HG03565 (cell line): ENCODE results near the gene GPC3.

Source experiments
- ATAC-seq: cut with Tn5 transposase; IDR thresholded peaks from one replicate; pipeline ENCODE4 v1.9.1; 2021; ENCODE audit warnings: mild to moderate bottlenecking, moderate library complexity; ENCODE audit not compliant: unreplicated experiment

The GPC3 gene

DNA sequence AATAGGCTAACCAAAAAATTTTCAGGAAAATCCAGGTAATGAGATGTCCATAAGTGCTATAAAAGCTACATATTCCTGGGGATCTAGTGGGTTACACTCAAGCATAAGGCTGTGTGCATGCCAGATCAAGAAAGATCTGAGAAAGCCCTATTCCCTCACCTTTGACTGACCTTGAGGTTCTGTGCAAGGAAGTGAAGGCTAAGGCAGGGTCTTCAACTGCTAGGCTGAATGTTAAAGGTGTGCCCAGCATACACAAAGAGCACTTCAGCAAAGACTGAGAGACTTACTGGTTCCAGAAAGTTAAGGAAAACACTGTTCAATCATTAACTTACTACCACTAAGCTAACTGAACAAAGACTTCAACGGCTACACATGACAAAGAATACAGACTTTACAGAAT lies 269.7 kb downstream of the GPC3 start:
- no peak for ATAC-seq

DNA sequence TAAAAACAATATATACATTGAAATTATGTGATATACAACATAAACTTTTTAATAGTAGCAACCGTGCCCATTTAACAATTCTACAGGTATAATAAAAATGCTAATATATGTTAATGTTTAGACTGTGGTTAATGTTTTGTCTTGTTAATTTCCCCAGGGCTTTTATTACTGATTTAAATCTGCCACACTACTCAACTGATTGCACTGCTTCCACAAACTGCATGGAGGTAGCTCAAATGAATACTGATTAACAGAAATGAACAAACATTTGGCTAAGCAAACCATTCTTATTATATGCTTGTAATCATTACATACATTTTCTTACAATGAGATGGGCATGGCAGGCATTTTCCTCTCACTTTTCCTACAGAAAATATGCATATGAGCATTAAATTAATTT lies 275.9 kb downstream of the GPC3 start:
- no peak for ATAC-seq

DNA sequence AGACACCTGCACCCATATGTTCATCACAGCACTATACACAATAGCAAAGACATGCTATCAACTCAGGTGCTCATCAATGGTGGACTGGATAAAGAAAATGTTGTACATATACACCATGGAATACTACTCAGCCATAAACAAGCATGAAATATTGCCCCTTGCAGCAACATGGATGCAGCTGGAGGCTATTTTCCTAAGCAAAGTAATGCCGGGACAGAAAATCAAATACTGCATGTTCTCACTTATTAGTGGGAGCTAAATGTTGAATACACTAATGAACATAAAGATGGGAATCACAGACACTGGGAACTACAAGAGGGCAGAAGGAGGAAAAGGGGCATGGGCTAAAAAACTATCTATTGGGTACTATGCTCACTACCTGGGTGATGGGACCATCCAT lies 278.5 kb downstream of the GPC3 start:
- ATAC-seq = no peak

DNA sequence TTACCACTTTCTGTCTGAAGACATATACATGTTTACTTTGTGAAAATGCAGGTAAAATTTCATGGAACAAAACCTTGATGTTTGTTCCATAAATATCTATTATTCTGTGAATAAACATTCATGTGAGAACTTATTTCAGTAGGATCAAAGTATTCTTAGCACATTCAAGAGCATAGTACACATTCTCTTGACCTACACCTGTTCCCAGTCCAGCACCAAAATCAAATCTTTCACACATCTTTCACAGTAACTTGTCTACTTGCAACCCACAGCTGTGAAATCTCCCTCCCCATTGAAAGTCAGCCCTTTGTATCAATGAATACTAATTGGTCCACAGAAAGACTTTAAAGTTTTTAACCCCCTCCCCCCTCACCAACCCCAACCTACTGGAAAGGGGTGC lies 283.2 kb downstream of the GPC3 start:
- ATAC-seq = no peak

DNA sequence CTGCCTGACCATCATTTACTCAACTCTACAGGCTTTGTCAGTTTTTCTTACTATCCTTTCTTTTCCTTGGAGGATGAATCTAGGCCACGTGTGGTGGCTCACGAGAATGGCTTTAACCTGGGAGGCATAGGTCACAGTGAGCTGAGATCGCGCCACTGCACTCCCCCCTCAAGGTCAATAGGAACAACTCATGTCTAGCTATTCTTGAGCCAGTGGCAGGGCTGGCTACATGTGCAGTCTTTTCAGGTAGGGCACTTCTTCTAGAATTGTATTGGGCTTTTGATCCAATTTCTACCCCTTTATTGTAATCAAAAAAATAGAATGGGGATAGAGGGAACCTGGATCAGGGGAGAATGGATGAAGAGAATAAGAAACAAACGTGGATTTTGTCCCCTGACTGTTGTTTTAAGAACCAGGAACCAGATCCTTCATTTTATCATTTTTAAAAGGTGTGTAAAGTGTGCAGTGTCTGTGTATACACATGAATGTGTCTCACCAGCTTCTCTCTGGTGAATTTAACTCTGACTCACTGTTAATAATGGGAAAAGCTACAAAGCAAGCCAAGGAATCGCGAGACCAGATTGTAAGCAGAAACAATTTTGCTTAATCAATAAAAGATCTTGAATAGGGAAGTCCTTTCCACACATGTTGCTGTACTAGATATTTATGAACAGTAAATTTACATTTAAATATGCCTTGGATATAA lies 286.2 kb downstream of the GPC3 start:
- ATAC-seq = no peak

DNA sequence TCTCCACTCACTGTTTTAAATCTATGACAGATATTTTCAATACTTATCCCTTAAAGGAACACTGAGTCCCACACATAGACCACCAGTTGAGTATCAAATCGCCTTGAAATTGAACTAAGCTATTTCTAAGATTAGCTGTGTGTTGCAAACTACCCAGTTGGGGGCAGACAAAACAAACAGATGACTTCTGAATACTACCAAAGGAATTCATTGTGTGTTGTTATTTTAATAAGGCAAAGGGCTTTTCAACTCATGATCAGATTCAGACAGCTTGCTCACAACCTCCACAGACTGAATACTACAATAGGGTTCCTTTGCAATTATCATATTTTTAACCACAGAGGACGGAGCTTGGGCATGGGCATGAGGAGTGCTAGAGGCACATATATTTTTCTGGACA lies 287.1 kb downstream of the GPC3 start:
- ATAC-seq = no peak

DNA sequence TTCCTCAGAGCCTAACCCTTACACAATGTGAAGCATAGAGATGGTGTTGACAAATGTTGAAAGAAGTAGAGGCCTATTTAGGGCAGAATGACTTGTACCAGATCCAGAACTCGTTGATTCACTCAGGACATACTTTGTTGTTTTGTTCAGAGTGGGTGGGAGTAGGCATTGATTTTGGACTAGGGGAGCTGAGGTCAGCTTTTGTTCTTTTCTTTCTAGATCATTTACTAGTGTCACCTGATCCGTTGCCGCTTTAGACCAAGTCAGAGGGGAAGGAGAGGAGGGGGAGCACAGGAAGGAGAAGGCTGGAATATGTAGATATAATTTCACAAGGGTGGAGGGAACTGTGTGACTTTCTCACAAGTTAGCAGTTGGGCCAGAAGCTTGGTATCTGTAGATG lies 287.7 kb downstream of the GPC3 start:
- no peak for ATAC-seq

DNA sequence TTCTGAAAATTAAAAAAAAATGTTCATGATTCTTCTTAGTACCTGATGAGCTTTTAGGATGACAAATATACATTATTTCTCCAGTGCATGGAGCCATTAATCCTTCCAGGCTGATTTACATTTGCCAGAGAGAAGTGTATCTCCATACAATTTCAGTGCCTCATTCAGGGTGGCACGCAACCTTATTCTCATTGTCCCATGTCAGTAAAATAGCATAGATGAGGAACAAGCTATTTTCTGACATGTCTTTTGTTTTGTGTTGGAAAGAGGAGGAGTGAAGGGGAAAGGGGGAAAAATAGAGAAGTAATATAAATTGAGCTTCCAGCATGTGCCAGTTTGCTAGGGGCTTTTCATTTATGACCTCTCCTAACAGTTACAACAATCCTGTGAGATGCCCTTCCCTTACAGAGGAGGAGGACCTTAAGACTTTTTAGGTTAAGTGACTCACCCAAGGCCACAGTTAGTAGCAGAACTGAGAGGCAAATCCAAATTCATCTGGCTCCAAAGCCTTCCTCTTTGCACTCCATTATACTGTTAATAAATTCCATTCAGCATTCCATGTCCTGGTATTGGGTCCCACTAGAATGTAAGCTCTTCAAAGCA lies 295.3 kb downstream of the GPC3 start:
- ATAC-seq = no peak

DNA sequence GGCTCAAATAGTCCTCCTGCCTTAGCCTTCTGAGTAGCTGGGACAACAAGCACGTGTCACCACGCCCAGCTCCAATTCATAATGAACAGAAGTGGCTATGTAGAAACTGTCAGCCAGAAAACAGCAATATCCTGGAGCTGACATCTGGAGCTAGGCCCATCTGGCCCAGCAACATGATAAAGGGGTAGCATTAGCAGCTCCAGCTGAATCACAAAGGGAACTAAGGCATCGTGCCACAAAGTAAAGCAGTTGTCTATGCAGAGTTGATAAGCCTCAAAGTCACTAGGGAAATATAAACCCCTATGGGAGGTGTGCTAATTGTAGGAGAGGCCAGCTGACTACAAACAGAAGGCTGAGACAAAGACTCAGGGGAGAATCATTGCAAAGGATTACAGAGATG lies 299.6 kb downstream of the GPC3 start:
- no peak for ATAC-seq

DNA sequence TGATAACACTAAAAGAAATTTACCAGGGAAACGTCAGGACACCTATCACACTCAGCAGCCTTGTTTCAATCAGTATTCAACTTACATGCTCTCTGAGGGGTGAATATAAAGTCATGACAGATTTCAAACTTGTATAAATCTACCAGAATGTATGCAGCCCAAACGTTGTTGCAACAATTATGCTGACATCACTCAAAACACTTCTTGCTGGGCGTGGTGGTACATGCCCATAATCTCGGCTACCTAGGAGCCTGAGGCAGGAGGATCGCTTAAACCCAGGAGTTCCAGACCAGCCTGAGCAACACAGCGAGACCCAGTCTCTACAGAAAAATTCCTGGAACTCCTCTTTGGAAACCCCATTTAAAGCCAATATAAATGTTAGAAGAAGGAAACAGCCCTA lies 303.5 kb downstream of the GPC3 start:
- no peak for ATAC-seq

DNA sequence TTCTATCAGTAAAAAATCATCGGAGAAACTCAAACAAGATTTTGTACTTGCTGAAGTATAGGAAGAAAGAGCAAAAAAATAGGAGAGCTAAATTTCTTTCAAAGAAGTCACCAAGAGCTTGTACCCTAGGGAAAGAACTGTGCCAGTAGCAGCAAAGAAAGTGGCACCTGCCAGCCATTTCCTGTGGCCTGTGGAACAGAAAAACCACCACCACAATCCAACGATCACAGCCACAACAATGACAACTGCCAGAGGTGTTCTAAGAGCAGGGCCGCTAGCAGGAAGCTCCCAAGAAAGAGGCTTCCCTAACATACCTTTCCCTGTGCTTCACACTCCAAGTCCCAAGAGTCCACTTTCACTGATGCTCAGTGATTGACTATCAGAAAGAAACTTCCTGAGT lies 304.0 kb downstream of the GPC3 start:
- no peak for ATAC-seq

DNA sequence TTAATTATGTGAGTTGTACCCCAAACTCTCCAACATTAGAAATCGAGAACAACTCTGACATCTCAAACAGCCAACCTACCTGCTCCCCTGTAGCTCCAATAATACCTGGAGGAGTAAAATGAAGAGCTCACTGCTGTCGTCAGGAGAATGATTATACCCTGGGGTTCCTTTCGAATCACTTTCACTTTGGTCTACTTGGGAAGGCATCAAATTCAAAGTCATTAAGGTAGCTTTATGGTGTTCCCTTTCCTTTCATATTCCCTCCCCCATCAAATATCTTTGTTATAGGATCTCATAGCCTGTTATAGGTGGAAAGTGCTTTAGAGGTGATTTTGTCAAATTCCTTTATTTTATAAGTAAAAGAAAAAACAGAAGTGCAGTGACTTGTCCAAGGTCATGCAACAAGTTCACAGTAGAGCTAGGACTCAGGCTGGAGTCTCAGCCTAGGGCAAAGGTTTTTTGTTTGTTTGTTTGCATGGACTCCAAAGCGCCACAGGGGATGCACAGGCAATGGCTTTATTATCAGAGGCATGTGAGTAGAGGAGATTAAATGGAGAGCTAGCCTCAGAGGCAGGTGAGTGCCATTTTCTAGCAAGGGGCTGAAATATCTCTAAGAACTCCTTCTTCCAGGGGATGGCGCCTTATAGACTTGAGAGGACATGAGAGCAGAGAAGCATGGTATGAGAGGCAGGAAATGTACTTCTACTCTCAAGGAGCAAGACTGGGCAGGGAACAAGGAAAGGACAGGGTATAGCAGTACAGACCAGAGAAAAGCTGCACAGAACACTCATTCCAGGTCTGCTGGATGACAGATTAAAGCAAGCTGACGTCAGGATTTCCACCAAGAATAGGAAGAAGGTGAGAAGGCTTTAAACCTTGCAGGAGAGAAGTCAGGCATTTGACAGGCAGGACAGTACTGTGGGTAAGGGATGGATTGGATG lies 308.0 kb downstream of the GPC3 start:
- no peak for ATAC-seq

DNA sequence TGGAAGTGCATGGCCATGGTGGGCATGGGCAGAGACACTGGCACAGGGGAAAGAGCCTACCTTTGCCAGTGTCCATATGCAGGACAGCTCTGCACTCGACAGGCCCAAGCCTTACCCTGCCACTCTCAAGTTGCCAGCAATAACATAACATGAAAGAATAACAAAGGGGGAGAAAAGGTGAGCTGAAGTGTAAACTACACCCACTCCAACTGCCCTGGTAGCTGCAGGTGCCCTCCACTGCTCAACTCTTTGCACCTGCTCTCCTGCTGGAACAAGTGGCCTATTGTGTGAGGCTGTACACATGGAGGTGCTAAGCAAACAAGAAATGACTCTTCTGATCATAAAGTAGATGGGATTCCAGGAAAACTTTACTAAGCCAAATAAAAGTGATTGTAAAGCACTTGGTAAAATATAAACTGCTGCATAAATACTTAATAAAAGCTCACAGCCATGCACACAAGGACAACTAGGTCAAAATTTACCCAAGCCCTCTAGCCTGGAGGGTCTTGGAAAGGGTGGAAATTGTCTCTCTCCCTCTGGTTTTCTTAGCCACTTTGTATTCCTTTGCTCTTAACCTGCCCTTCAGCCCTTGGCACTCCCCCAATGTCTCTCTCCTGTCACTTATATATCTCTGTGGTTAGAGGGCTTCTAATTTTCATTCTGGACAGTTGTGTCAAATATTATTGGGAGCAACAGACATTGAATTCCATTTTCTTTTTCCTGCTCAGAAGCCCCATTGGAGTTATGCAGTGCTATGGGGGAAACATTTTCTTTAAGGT lies 308.9 kb downstream of the GPC3 start:
- ATAC-seq = no peak

DNA sequence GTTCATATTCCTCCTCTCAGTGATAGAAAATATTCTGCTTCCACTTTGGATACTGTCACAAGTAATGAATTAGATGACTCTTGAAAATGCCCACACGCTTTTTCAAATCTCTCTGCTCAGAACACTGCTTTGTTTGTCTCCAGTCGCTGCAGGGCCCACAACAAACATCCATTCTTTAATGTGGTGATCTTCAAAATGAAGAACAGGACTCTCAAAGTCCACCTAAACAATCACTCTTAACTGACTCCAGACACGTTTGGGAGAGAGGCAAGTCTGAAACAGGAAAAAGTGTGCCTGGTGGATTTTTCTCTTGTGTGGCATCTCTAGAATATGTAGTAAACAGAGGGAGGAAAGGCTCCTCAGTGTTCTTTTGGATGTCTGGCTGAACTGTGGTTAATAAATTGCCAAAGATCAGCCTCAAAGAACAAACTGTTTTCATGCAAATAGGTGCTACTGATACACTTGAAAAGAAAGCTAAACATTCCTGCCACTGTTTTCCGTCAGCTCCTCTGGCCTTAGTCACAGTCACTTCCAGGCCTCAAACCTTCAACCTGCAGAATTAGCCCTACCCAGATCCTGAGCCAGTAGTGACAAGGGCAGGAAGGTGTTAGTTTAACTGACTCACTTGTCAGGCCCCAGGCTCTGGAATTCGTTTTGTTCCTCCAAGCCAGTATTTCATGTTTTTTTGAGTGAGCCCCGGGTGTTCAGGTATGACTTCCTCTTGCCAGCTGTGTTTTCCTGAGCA lies 310.5 kb downstream of the GPC3 start:
- no peak for ATAC-seq

DNA sequence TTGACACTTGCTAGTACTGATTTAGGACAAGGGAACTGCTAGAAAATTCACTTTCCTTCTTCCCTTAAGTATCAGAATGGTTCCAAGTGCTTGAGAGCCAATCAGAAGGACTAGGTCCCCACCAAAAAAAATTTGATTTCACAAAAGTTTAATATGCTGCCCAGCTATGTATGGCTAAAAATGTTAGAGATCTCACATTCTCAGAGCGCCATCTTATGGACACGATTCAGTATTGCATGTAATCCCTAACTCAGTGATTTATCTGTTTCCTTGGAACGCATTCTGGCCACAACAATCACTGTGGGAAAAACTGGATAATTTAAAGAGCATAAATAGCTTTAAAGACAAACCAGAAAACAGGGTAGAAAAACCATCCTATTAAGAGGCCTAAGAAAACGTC lies 315.0 kb downstream of the GPC3 start:
- ATAC-seq = no peak

DNA sequence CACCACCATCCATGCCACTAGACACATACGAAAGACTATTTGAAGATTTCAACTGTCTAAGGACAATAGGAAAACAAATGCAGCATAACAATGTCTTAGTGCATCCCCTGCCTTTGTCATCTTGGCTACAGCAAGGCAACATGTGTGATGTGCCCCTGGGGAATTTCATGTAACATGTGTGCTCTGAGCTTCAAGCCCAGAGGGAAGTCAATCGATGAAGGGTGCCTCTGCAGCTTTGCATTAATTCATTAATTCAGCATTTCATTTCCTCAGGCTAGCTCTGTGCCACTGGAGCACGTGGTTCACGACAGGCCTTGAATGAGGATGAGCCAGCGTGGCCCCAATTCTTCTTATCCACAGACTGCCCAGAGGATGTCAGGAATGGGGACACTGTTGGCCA lies 316.2 kb downstream of the GPC3 start:
- ATAC-seq = no peak

DNA sequence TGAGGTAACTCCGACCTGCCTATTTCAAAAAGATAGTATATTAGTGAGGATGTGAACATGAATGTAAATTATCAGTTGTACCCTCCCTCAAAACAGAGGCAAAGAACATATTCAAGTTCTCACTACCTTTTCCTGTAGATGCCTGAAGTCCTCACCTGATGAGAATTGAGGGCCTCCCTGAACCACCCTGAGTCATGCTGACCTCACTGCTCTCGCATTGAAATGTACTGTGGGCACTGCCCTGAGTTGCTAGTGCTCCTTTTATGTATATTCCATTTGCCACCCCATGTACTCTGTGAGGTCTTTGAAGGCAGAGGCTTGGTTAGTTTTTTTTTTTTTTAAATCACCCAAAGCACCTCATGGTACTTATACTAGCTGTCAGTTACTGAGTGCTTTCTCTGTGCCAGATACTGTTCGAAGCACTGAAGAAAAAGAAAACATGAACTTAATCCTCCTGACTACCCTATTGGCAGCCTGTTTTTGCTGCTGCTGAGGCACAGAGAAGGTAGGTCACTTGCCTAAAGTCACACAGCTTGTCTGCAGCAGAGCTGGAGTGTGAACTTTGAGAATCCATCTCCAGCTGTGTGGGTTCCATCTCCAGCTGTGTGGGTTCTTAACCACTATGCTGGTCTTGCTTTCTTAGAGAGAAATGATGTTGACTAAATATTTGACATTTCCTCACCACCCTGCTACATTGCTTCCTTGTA lies 317.0 kb downstream of the GPC3 start:
- ATAC-seq = no peak

DNA sequence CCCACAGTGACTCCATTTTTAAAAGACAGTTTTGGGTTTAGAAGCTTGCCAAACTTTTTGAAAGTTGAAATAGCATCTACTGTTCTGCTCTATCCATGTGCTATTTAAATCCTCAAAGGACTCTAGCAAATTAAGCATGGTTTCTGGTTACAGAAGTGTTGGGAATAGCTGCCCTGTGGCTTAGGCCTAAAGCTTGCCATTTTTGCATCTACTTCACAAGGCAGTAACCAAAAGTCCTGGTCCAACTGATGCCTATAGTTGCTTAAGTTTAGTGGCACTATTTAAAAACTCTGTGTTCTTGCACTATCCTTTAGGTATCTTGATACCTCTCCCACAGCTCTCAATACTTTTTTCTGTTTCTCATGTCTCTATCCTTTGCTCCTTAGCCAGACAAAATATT lies 319.1 kb downstream of the GPC3 start:
- ATAC-seq = no peak

DNA sequence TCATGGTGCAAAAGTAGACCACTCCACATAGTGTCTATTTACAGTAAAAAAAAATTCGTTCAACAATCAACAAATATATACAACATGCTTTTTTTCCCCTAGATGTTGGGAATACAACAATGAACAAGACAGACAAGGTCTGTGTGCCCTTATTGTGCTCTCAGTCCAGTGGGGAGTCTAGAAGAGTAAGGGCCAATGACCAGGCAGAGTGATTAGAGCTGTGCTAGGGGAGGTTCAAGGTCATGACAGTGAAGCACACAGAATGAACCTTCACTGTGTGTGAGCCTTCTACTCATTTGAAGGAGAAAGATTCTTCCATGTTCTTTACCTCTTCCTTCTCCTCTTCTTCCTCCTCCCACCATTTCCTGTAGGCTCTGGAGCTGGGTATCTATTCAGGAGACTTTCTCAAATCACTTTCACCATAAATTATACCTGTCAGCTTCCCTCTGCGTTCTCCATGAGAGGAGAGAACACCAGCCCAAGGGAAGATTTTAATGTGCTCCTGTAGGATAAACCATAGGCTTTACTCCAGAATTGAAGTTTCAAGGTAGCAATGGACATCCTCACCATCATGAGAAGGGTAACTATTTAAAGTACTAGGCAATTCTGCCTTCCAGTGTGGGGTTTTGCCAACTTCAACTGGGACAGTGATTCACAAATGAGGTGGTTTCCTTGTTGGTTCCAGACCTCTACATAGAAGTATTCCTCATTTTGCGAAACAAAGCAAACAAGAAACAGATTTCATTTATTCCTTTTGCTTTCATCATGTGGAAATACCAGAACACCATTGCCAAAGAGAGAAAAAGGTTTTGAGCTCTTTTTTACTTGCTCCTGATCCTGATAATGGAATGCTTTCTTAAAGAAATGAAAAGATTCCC lies 323.2 kb downstream of the GPC3 start:
- no peak for ATAC-seq
